Astrocyte (in vitro differentiated cells and primary cell): ENCODE results near the gene LAMA4. TPM values are rescaled to one million over a fixed set of nuclear protein-coding genes. Genes with fewer than 3 reads are reported as not detected.

Experiments used
- DNase-seq: peaks from one replicate; pipeline ENCODE4 v3.0.0-alpha.2; 2010; ENCODE audit warnings: low read depth
- FAIRE-seq: peaks from 2 replicates; lab custom pipeline; 2011; peaks lifted over from hg19 to GRCh38; lab: Jason Lieb, UNC
- H2AFZ ChIP-seq: 2 replicates; pipeline ENCODE4 v1.6.0; 2012; ENCODE audit warnings: low read depth, low read length, inconsistent platforms
- H3K27ac ChIP-seq: 2 replicates; pipeline ENCODE4 v1.5.1; 2011; ENCODE audit warnings: low read depth, low read length, inconsistent platforms
- H3K27me3 ChIP-seq: 2 replicates; pipeline ENCODE4 v1.6.0; 2011; ENCODE audit warnings: low read length, inconsistent platforms; ENCODE audit not compliant: insufficient read depth
- H3K36me3 ChIP-seq: 2 replicates; pipeline ENCODE4 v1.5.1; 2011; ENCODE audit warnings: low read length, inconsistent platforms; ENCODE audit not compliant: insufficient read depth
- H3K4me1 ChIP-seq: 2 replicates; pipeline ENCODE4 v1.5.1; 2011; ENCODE audit warnings: low read length, inconsistent platforms; ENCODE audit not compliant: insufficient read depth
- H3K4me2 ChIP-seq: 2 replicates; pipeline ENCODE4 v1.6.0; 2012; ENCODE audit warnings: low read length, inconsistent platforms
- H3K4me3 ChIP-seq: 2 replicates; pipeline ENCODE4 v1.5.1; 2011; ENCODE audit warnings: low read depth, mild to moderate bottlenecking, low read length, inconsistent platforms; ENCODE audit not compliant: insufficient read depth
- H3K79me2 ChIP-seq: 2 replicates; pipeline ENCODE4 v1.6.0; 2012; ENCODE audit warnings: mild to moderate bottlenecking, low read length, inconsistent platforms; ENCODE audit not compliant: insufficient read depth
- H3K9ac ChIP-seq: 2 replicates; pipeline ENCODE4 v1.6.0; 2012; ENCODE audit warnings: mild to moderate bottlenecking, low read length, inconsistent platforms
- H3K9me3 ChIP-seq: 2 replicates; pipeline ENCODE4 v1.5.1; 2012; ENCODE audit warnings: low read depth, mild to moderate bottlenecking, low read length, inconsistent platforms; ENCODE audit not compliant: insufficient read depth
- H4K20me1 ChIP-seq: 2 replicates; pipeline ENCODE4 v1.6.0; 2012; ENCODE audit warnings: low read length, inconsistent platforms; ENCODE audit not compliant: insufficient read depth
- H3K27ac Mint-ChIP-seq: one replicate; pipeline ENCODE4 v1.8.0; 2021; ENCODE audit warnings: mild to moderate bottlenecking, mixed read lengths; ENCODE audit not compliant: unreplicated experiment
- H3K27me3 Mint-ChIP-seq: one replicate; pipeline ENCODE4 v1.8.0; 2021; ENCODE audit warnings: low read depth, mixed read lengths; ENCODE audit not compliant: unreplicated experiment
- H3K36me3 Mint-ChIP-seq: one replicate; pipeline ENCODE4 v1.8.0; 2021; ENCODE audit warnings: low read depth, mixed read lengths; ENCODE audit not compliant: unreplicated experiment
- H3K4me1 Mint-ChIP-seq: one replicate; pipeline ENCODE4 v1.8.0; 2021; ENCODE audit warnings: low read depth, mixed read lengths; ENCODE audit not compliant: unreplicated experiment
- H3K4me3 Mint-ChIP-seq: one replicate; pipeline ENCODE4 v1.8.0; 2021; ENCODE audit warnings: mild to moderate bottlenecking, moderate library complexity, mixed read lengths; ENCODE audit not compliant: unreplicated experiment
- H3K9me3 Mint-ChIP-seq: one replicate; pipeline ENCODE4 v1.8.0; 2021; ENCODE audit warnings: mild to moderate bottlenecking, mixed read lengths; ENCODE audit not compliant: unreplicated experiment
- CTCF ChIP-seq: IDR thresholded peaks from 2 replicates; pipeline ENCODE4 v1.5.1; 2011; ENCODE audit warnings: low read depth, mild to moderate bottlenecking, inconsistent platforms, low read length, moderate library complexity; ENCODE audit not compliant: insufficient read depth
- EZH2 ChIP-seq: IDR thresholded peaks from 2 replicates; pipeline ENCODE4 v1.6.1; 2012; ENCODE audit warnings: mild to moderate bottlenecking, low read length, inconsistent platforms; ENCODE audit not compliant: insufficient read depth
- total RNA-seq: library from RNA; stranded (reverse); gene quantifications from 2 replicates; pipeline ENCODE4 v1.2.1, GENCODE V29; 2021

The LAMA4 gene
- total RNA-seq, 1 donor from 2014 or later, result 2.0 TPM

- Mint-ChIP-seq H3K4me1 (peaks cover 29% of the 10 kb centered on the region), H3K36me3 (no peaks in the 10 kb centered on the region), H3K4me3 (no peak overlapping the region), H3K27ac (peak overlapping the region; percentile 24), H3K27me3 (no peaks in the 10 kb centered on the region), H3K9me3 (no peaks in the 10 kb centered on the region)
- peaks cover 28% of the 10 kb centered on the region for H3K4me1 ChIP-seq
- no peak overlapping the region for H3K9ac ChIP-seq
- peak; percentile 62 for DNase-seq
- TF ChIP-seq CTCF (no peak), EZH2 (no peak)
- H3K36me3 ChIP-seq, result no peaks in the 10 kb centered on the region
- H3K9me3 ChIP-seq, result no peaks in the 10 kb centered on the region
- peak overlapping the region; percentile 88 for H3K27ac ChIP-seq
- no peaks in the 10 kb centered on the region for H3K79me2 ChIP-seq
- peak; percentile 17 for FAIRE-seq
- no peak overlapping the region for H2AFZ ChIP-seq
- no peaks in the 10 kb centered on the region for H3K27me3 ChIP-seq
- H3K4me2 ChIP-seq, result peak overlapping the region; percentile 16
- no peaks in the 10 kb centered on the region for H4K20me1 ChIP-seq
- H3K4me3 ChIP-seq, result no peak overlapping the region
These were observed 98.5 kb downstream of the LAMA4 start for GRCh38 chr6:112155886-112156285.

- FAIRE-seq, result no peak
- H3K27ac Mint-ChIP-seq, result peak overlapping the region; percentile 92
- DNase-seq, result no peak
- H3K4me3 Mint-ChIP-seq, result no peak overlapping the region
- TF ChIP-seq EZH2 (no peak), CTCF (no peak)
- Histone ChIP-seq H3K4me2 (peak overlapping the region; percentile 59), H3K27me3 (no peaks in the 10 kb centered on the region), H3K4me3 (no peak overlapping the region), H3K79me2 (no peaks in the 10 kb centered on the region), H3K27ac (peak overlapping the region; percentile 88), H2AFZ (no peak overlapping the region), H3K9me3 (no peaks in the 10 kb centered on the region), H3K4me1 (peaks cover 28% of the 10 kb centered on the region), H4K20me1 (no peaks in the 10 kb centered on the region), H3K36me3 (no peaks in the 10 kb centered on the region), H3K9ac (peak overlapping the region; percentile 47)
- no peaks in the 10 kb centered on the region for H3K36me3 Mint-ChIP-seq
- no peaks in the 10 kb centered on the region for H3K9me3 Mint-ChIP-seq
- H3K27me3 Mint-ChIP-seq, result no peaks in the 10 kb centered on the region
- H3K4me1 Mint-ChIP-seq, result peaks cover 32% of the 10 kb centered on the region
These were observed 99.7 kb downstream of the LAMA4 start for GRCh38 chr6:112154711-112155110.

- no peaks in the 10 kb centered on the region for H4K20me1 ChIP-seq
- no peak overlapping the region for H2AFZ ChIP-seq
- no peaks in the 10 kb centered on the region for H3K36me3 ChIP-seq
- no peak overlapping the region for H3K4me3 ChIP-seq
- Mint-ChIP-seq H3K27me3 (no peaks in the 10 kb centered on the region), H3K27ac (peak overlapping the region; percentile 92), H3K4me3 (no peak overlapping the region), H3K36me3 (no peaks in the 10 kb centered on the region), H3K4me1 (peaks cover 32% of the 10 kb centered on the region), H3K9me3 (no peaks in the 10 kb centered on the region)
- peaks cover 28% of the 10 kb centered on the region for H3K4me1 ChIP-seq
- H3K9me3 ChIP-seq, result no peaks in the 10 kb centered on the region
- peak overlapping the region; percentile 59 for H3K4me2 ChIP-seq
- H3K79me2 ChIP-seq, result no peaks in the 10 kb centered on the region
- peak overlapping the region; percentile 47 for H3K9ac ChIP-seq
- FAIRE-seq (no peak), DNase-seq (peak; percentile 94)
- no peaks in the 10 kb centered on the region for H3K27me3 ChIP-seq
- peak overlapping the region; percentile 88 for H3K27ac ChIP-seq
- TF ChIP-seq CTCF, result no peak
- no peak for TF ChIP-seq EZH2
These were observed 100.3 kb downstream of the LAMA4 start for GRCh38 chr6:112153926-112154607.
